Stimulated activated CD4-positive, alpha-beta T cell treated with anti-CD3 and anti-CD28 coated beads, TNF-alpha, amount 100 ng/mL, for 4 hours (primary cell): ENCODE results near the gene CCDC68.

Source experiments
- DNase-seq, 3 experiments: peaks; one replicate each; pipeline ENCODE4 v3.0.0-alpha.2; 2020; ENCODE audit warnings: low read depth in 3 of 3

CCDC68 gene

DNA sequence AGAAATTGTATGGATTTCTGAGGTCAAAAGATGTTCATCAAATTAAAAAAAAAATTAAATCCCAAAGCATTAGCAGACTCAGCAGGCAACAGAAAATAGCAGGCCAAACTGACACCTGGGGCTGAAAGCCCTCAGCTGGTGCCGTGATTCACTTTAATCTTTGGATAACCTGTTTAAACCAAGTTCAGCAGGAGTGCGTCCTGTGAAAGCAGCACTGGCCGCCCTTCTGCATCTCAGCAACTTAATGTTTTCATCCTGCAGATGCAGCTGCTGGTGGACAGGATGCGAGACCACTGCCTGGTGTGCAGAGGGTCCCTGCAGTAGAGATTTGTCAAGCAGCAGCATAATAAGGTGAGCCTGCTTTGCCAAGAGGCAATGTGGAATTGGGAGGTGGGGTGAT is 41.2 kb downstream of the CCDC68 start:
- no peak for DNase-seq

DNA sequence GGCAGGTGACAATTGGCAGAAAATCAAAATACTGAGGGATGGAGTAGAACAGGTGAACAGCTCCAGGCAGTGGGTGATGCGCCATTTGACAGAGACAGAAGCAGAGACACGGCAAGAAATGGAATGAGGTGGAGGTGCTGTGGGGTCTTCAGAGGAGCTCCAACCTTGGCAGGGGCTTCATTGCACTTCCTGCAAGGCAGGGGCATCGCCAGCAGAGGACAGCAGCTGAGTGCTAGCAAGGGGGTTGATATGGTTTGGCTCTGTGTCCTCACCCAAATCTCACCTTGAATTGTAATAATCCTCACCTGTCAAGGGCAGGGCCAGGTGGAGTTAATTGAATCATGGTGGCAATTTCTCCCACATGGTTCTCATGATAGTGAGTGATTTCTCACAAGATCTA is 42.8 kb downstream of the CCDC68 start:
- no peak for DNase-seq

DNA sequence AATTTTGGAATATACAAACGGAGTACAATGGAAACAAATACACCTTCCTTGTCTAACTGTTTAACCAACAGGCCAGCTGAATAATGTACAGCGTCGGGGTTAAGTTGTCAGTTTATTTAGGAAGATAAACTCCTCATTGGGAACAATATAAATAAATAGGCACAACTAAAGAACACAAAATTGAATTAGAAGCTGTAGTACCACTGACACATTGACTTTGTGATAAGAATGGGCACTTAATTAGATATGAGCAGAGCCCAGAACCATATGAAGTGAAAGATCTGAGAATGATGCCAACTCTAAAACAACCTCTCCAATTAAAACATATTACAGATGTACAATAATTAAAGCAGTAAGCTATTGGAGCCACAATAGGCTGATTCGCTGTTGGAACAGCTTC is 44.4 kb downstream of the CCDC68 start:
- no peak for DNase-seq

DNA sequence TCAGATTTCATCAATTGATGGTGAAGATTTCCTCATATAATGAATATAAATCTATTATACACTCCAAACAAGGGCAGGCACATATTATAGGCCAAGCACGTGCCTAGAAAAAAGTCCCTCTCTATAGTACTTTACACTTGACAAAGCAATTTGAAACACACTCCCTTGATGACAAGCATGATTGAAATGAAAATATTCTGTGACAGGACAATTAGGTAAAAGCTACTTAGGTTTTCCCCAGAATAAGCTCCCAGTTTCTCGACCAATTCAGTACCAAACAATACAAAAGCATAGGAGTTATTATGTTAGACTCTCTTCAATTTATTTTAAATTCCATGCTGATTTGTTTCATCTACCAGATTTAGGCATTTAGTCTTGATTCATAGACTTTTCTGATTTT is 47.7 kb downstream of the CCDC68 start:
- DNase-seq: no peak

DNA sequence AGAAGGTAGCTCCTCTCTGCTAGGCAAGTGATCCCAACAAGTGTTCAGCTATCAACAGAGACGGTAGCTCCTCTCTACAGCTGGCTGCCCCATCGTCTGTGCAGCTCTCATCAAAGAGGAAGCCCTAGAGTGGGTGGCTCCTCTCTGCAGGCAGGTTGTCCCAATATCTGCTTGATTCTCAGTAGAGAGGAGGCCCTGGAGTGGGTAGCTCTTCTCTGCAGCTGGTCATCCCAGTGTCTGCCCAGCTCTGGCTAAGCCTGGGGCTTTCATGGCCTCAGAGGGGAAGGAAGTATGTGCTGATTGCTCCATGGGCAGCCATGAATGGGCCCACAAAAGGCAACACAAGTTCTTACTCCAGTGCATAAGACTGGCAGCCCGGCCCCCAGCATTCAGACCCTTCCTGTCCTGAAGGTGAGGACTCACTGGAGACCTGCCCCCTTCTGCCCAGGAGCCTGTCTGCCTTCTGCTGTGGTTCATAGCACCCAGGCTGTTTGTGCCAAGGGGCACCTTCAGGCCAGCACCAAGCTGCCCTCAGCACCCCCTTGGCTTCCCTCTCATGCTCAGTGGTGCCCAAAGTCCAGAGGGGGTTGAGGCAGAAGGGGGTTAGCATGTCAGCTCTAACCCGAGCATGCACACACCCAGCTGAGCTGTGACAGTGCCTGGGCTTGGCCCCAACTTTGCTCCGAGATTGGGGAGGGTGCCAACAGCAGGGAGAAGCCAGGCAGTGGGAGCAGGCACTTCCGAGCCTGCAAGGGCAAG is 48.9 kb downstream of the CCDC68 start:
- no peak for DNase-seq

DNA sequence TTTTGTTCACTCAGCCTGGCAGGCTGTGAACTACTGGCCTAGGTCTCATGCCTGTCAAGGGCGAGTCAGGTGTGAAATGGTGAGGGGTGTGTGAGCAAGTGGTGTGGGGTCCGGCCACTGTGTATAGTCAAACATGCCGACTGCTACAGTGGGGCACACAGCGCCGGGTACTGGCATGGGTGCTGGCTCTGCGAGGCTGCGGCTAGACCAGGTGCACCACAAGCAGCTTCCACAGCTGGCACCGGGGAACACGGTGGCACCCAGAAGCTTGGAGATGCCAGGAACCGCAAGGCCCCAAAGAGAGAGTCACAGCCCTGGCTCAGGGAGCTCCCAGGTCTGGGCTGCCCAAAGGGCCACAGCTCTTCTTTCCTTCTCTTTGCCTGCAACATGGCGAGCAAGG is 49.7 kb downstream of the CCDC68 start:
- no peak for DNase-seq

DNA sequence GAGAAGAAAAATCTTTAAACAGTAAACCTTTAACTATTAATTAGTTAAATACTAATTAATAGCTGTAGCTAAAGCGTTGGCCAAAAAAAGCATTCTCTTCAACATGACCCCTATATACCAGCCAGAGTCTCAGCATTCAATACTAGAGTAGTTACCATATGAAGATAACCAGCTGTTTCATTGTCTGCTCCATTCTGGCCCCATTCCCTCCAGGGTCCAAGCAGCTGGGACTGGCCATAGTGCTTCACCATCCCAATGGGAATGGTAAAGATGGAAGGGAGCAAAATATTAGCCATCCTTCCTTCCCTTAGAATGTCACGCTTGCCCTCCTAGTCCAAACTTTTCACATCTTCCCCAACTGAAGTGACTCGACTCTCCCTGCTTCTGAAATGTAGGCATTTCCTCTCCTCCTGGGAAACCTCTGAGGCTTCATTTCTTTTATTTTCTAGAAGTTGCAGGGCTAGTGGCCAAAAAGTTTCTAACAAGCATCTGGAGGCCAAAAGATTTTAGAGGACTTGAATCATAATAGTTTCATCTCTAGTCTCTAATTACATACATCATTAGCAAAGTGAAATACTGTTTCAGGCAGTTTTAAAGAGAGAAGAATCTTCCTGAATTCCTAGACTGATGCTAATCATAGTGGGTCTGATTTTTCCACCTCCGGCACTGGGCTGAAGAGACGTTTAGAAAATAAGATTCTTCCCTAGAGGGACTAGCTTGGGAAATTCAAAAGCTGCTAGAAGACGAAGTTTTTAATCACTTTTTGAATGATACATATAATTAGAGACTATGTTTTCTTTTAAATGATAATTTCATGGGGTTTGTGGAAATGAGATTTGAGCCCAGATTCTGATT is 52.7 kb downstream of the CCDC68 start:
- no peak for DNase-seq

DNA sequence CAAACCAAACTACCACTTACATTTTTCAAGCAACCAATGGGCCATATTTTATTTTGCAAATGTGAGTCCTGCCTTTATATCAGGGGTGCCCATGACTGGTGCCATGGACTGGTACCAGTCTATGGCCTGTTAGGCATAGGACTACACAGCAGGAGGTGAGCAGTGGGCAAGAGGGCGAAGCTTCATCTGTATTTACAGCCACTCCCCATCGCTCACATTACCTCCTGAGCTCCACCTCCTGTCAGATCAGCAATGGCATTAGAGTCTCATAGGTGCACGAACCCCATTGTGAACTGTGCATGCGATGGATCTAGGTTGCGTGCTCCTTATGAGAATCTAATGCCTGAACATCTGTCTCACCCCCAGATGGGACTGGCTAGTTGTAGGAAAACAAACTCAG is 53.6 kb downstream of the CCDC68 start:
- DNase-seq: no peak

DNA sequence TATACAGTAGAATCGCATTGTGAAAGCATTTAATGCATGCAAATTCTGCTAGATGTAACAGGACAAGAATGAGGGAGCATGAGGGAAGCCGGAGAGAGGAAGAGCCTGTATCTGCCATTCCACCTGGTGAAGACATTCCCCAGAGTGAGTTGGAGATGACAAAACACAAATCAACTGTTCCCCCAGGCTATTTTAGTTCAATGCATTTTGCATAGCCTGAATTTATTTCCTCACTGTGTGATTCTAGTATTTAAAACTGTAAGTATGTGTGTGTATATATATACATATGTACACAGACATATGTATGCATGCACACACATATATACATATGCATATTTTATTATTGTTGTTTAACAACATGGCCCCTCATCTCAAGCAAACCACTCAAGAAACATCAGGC is 54.7 kb downstream of the CCDC68 start:
- DNase-seq: no peak

DNA sequence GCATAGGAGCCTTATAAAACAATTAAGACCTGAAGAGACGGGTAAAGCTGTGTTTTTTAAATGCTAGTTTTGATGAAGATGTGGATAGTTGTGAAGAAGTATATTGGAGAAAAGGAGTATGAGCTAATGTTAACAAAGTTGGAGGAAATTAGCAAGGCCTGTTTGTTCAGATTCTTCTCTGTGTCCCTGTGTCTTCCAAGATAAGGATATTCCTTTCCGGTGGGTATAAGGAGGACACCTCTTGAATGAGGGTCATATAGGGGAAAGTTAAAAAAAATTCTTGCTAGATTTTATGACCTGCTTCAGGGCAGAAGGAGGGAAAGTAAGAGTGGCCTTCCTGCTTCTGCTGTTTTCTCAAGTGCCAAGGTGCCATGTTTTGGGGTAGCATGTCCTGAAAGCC is 59.0 kb downstream of the CCDC68 start:
- DNase-seq: no peak

DNA sequence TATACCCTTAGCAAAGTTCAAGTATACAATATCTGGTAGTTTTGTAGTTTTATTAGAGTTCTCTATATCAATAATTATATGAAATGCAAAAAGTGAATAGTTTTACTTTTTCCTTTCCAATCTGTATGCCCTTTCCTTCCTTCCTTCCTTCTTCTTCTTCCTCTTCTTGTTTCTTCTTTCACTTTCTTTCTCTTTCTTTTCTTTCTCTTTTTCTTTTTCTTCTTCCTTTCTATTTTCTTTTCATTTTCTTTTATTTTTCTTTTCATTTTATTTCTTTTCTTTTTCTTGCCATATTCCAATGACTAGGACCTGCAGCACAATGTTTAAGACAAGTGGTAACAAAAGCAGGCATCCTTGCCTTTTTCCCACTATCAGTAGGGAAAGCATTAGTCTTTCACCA is 59.8 kb downstream of the CCDC68 start:
- no peak for DNase-seq

DNA sequence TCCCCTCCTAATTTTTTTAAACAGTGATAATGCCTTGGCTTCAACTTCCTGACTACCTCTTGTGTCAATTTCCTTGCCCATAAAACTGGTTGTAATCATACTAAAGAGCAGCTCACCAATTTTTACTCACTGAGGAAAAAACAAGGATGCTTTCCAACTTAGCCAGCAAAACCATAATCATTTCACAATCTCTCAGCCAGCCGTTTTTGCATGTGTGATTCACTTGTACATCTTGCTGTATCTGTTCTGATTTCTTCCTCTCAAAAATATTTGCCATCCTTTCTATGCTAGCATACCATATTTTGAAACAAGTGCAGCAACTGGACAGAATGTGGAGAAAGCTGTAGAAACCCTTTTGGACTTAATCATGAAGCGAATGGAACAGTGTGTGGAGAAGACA is 70.3 kb downstream of the CCDC68 start:
- DNase-seq: no peak

DNA sequence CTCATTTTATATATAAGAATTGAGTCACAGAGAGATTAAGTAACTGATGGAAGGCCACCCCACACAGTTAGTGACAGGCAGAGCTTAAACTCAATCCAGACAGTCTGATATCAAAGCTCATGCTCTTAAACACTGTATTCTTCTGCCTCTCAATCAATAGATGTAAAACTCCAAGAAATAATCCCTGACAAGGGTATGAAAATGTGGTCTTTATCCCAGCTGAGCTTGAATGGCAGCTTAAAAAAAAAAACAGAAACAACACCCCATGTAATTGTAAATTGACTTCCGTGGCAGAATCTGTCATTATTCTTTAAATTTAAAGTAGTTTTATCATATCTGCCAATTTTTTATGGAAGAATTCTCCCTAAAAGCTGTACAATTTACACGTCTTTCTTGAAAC is 70.9 kb downstream of the CCDC68 start:
- DNase-seq: no peak

DNA sequence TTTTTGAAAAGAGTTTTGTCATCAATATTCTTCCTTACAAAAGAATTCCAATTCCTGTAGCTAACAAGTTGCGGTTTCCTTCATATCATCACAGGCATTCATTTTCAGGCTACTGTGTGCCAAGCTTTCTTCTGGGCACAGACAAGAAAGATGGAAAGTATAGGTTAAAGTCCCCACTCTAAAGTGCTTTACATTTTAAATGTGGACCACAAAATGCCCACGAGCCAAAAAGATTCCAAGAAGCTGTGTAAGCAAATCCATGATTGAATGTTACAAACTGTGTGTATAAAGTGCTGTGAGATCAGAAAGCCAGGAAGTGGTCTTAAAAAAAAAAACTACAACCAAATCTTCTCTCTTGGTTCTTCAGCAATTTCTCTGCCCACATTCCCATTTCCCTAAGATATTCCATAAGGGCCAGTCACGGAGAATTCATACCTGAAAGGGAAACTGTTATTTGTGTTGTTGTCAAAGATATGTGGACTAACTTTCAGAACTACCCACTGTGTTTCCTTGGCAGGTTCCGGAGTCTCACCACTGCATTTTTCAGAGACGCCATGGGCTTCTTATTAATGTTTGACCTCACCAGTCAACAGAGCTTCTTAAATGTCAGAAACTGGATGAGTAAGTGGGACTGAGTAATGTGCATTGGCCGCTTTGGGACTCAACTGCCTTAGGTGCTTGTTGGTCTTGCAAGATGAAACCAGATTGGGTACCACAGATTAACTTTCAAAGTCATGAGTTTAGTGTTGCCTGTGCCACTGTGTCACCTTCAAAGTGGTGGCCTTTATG is 75.3 kb downstream of the CCDC68 start:
- DNase-seq: no peak

DNA sequence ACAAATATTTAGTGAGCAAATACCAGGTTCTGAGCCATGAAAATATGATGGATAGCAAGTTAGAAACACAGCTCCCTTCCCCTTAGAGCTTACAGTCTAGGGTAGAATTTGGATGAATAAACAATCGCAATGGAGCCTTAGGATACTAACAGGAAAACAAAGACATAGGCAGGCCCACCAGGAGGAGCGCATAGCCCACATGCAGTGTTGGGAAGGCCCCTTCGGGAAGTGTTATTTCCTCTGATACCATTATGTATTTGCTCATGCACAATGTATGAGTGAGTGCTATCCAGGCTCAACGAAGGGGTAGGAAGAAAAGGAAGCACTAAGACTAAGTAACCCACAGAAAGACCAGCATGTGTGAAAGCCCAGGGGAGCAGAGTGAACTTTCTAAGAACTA is 76.9 kb downstream of the CCDC68 start:
- no peak for DNase-seq

DNA sequence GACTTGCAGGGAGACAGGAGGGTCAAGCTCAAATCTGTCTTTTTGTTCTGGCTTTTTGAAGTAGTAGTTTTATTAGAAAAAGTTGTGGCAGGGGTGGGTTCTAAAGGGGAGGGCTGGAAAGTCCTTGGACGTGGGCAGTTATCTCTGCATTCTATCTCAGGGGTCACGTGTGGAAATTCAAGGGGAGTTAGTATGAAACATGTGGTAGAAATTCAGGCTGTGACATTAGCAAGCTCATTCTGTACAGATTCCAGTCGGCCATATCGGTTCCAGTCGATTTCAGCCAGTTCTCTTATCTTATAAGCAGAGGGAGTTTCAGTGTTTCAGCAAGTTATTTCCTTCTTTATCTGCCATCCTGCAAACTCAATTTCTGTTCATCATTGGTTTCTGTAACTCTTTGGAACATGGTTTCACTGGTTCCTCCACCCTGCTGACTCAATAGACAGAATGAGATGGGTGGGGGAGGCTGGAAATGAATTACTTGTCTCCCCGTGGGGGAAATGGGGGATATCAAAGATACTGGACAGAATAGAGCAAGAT is 78.0 kb downstream of the CCDC68 start:
- no peak for DNase-seq

DNA sequence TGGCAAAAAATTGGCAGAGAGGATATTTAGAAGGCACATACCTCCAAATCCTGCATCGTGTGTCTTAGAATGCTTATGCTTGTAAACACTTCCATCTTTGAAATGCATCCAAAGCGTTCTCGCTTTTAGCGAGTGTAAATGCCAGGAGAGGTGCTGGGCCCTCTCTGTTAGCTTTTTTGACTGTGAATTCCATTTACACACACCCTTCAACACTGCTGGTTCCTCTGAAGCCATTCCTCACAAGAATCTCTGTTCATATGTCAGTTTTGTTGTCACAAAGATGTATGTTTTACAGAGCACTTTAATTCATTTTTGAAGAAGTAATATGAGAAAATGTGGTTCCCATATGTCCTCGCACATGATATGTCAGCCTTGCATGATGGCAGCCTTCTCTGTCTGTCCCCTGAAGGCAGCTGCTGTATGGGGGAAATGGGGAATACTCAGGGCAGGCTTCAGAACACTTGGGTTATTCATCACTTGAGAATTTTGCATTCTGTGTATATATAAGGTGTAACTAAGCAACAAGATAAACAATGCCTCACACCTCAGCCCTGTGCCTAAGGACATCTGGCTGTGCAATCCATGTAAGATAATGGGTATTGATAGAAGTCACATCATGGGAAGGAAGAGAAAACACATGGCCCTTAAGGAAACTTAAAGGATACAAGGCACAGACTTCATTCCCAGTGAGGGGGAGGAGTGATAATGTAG is 78.7 kb downstream of the CCDC68 start:
- no peak for DNase-seq

DNA sequence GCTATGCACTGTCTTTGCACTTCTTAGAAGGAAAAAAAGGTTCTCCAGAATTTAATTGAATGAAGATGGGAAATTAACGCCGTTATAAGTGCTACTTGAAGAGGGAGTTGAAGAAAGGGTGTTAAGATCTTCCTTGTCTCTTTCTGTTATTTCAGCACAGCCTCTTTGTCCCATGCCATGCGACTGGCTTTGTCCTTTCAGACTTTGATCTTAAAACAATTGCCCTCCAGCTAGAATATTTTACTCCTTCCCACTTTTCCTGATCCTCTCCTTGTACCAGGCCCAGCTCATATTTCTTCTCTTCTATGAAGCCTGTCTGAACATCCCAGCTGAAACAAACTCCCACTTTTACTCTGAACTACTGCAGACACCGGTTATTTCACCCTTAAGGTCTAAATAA is 79.6 kb downstream of the CCDC68 start:
- no peak for DNase-seq

DNA sequence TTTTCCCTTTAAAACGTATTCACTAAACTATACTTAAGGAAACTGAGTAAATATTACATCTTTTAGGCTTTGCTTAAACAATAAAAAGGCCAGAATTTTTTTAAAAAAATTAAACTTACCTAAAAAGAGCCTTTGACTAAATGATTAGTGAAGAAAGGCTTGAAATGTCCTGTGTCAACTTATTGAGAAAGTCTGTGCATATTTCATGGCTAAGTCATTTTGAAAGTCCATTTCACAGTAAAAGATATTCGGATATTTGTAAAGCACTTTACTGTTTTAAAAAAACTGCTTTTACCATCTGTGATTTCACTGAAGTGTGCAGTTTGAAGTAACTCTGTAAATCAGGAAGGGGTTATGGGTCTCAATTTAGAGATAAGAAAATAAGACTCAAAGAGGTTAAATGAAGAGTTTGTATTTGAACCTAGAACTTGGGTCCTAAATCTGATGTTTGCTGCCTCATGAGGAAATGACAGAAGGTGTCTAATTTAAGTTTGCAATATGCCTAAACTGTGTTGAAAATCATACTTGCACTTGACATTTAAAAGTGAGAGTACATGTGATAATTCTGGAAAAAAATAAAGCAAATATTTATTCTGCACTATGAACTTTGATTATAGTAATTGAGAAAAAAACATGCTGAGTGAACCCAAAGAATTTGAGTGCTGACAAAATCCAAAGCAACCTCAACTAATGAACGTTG is 80.5 kb downstream of the CCDC68 start:
- DNase-seq: no peak

DNA sequence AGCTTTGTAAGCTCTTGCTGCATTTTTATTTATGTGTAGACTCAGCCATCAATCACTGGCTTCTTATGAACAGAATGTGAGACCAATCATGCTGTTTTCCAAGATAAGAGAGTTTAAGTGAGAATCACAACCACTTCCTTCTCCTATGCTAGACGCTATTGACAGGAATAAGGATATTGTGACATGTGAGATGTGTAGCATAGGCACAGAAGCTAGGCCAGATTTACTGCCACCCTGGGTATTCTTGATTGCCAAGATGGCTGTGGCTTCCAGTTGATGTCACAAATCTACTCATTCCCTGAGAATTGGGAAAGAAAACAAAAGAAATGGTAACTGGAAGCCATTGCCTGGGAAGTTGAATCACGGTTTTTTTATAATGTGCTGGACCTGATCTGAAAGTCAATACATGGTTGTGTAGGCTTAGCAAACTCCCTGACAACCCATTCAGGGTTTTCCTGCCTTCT is 81.1 kb downstream of the CCDC68 start:
- no peak for DNase-seq

DNA sequence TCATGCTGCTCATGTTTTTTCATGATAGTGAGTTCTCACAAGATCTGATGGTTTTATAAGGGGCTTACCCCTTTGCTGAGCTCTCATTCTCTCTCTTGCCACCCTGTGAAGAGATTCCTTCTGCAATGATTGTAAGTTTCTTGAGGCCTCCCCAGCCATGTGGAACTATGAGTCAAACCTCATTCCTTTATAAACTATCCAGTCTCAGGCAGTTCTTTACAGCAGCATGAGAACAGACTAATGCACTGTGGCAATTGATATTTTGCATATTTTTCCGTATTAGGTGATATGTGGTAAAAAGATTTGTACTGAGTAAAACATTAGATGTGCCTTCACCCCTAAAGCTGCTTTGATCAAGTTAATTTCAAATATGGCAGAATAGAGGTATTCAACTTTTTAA is 82.2 kb downstream of the CCDC68 start:
- no peak for DNase-seq
